Endothelial cell of umbilical vein (primary cell): ENCODE data around the gene FAM237A. TPM values are rescaled to one million over a fixed set of nuclear protein-coding genes. Genes with fewer than 3 reads are reported as not detected.

Experiments used
- BruUV-seq: library from RNA; stranded (reverse); fragments of 400-500 nt; replicated peaks from 2 replicates; lab custom pipeline; 2021; lab: Mats Ljungman, UMichigan
- CTCF ChIA-PET: fragments of 300-600, 350-600 bp; sonication (Branson Sonifier 250); formaldehyde crosslinking; loops from one replicate; lab custom pipeline; 2021; ENCODE audit warnings: antibody characterized with exemption, inconsistent platforms; lab: Charles Lee
- POLR2A ChIA-PET: fragments of 300-600, 350-600 bp; sonication (Branson Sonifier 250); formaldehyde crosslinking; loops from one replicate; lab custom pipeline; 2021; ENCODE audit warnings: antibody characterized with exemption, inconsistent platforms; lab: Charles Lee
- DNase-seq: peaks from one replicate; pipeline ENCODE4 v3.0.0-alpha.2; 2011; ENCODE audit warnings: low read depth, low spot score
- FAIRE-seq: peaks from 2 replicates; lab custom pipeline; 2011; peaks lifted over from hg19 to GRCh38; lab: Jason Lieb, UNC
- H2AFZ ChIP-seq: 2 replicates; pipeline ENCODE4 v1.6.0; 2012; ENCODE audit warnings: low read depth, low read length, control low read depth, inconsistent platforms
- H3K27ac ChIP-seq: 2 replicates; pipeline ENCODE4 v1.5.1; 2011; ENCODE audit warnings: low read depth, mild to moderate bottlenecking, control low read depth, low read length, moderate library complexity; ENCODE audit not compliant: insufficient read depth
- H3K27me3 ChIP-seq, 2 experiments: 2 replicates each; pipeline versions ENCODE4 v1.6.0 to v1.6.1; 2011; ENCODE audit warnings: low read length in 2 of 2, mixed read lengths in 1 of 2; ENCODE audit not compliant: control insufficient read depth in 2 of 2, insufficient read depth in 2 of 2
- H3K36me3 ChIP-seq, 2 experiments: 2 replicates in 1 of 2; 3 replicates in 1 of 2; pipeline ENCODE4 v1.5.1; 2011; ENCODE audit warnings: low read length in 2 of 2, mild to moderate bottlenecking in 1 of 2, moderate library complexity in 1 of 2; ENCODE audit not compliant: control insufficient read depth in 2 of 2, insufficient read depth in 2 of 2; ENCODE audit errors: extremely low read depth in 1 of 2
- H3K4me1 ChIP-seq: 3 replicates; pipeline ENCODE4 v1.5.1; 2011; ENCODE audit warnings: mild to moderate bottlenecking, low read length; ENCODE audit not compliant: control insufficient read depth, insufficient read depth; ENCODE audit errors: extremely low read depth
- H3K4me2 ChIP-seq: 2 replicates; pipeline ENCODE4 v1.6.1; 2011; ENCODE audit warnings: low read length, control low read depth, mixed read lengths; ENCODE audit not compliant: insufficient read depth
- H3K4me3 ChIP-seq, 3 experiments: fragments of 200-600 bp in 1 of 3; sonication (generic), shearing (Covaris generic) in 1 of 3; replicated peaks in 1 of 3; 2 replicates each; pipeline ENCODE4 v1.5.1; 2011 to 2016; ENCODE audit warnings: control low read depth in 3 of 3, low read length in 3 of 3, mild to moderate bottlenecking in 2 of 3, inconsistent platforms in 1 of 3, low read depth in 1 of 3, moderate library complexity in 1 of 3; ENCODE audit not compliant: insufficient read depth in 1 of 3
- H3K79me2 ChIP-seq: 2 replicates; pipeline ENCODE4 v1.6.0; 2012; ENCODE audit warnings: low read length, inconsistent platforms; ENCODE audit not compliant: control insufficient read depth, insufficient read depth
- H3K9ac ChIP-seq: replicated peaks from 2 replicates; pipeline ENCODE3; 2011; ENCODE audit warnings: low read length, control low read depth; ENCODE audit not compliant: insufficient read depth; ENCODE audit errors: extremely low read depth
- H3K9me1 ChIP-seq: replicated peaks from 3 replicates; pipeline ENCODE4 v1.6.0; 2011; ENCODE audit warnings: mild to moderate bottlenecking, low read length; ENCODE audit not compliant: control insufficient read depth, insufficient read depth; ENCODE audit errors: extremely low read depth
- H3K9me3 ChIP-seq: replicated peaks from 2 replicates; pipeline ENCODE4 v1.5.1; 2012; ENCODE audit warnings: low read length, inconsistent platforms; ENCODE audit not compliant: control insufficient read depth, insufficient read depth
- H4K20me1 ChIP-seq: replicated peaks from 2 replicates; pipeline ENCODE3; 2011; ENCODE audit warnings: mild to moderate bottlenecking, low read length; ENCODE audit not compliant: control insufficient read depth, insufficient read depth; ENCODE audit errors: extremely low read depth
- CTCF ChIP-seq, 2 donors: IDR thresholded peaks; 1 replicate in 1 of 2; 2 replicates in 1 of 2; pipeline ENCODE4 v1.5.1; 2011; ENCODE audit warnings: low read length in 2 of 2, mild to moderate bottlenecking in 2 of 2, moderate library complexity in 2 of 2, control low read depth in 1 of 2, inconsistent platforms in 1 of 2, low read depth in 1 of 2; ENCODE audit not compliant: insufficient read depth in 1 of 2; ENCODE audit errors: extremely low read depth in 1 of 2
- EZH2 ChIP-seq: IDR thresholded peaks from 2 replicates; pipeline ENCODE4 v1.6.1; 2012; ENCODE audit warnings: borderline replicate concordance, low read depth, mild to moderate bottlenecking, moderate library complexity, low read length, inconsistent platforms; ENCODE audit not compliant: severe bottlenecking
- FOS ChIP-seq: IDR thresholded peaks from 2 replicates; pipeline ENCODE4 v1.6.1; 2011; ENCODE audit warnings: mild to moderate bottlenecking, low read length, moderate library complexity, borderline replicate concordance; ENCODE audit not compliant: insufficient read depth
- GATA2 ChIP-seq: IDR thresholded peaks from 2 replicates; pipeline ENCODE4 v1.7.0; 2011; ENCODE audit warnings: low read depth, mild to moderate bottlenecking, moderate library complexity, mixed read lengths, low read length; ENCODE audit not compliant: insufficient read length, insufficient read depth
- JUN ChIP-seq: IDR thresholded peaks from 2 replicates; pipeline ENCODE4 v1.6.1; 2011; ENCODE audit warnings: borderline replicate concordance, low read depth; ENCODE audit not compliant: insufficient read length, insufficient read depth
- MAX ChIP-seq: IDR thresholded peaks from 2 replicates; pipeline ENCODE4 v1.6.1; 2011; ENCODE audit not compliant: insufficient read depth, insufficient read length
- MYC ChIP-seq: IDR thresholded peaks from one replicate; pipeline ENCODE4 v1.6.1; 2011; ENCODE audit warnings: mild to moderate bottlenecking, low read depth, low read length
- POLR2A ChIP-seq: IDR thresholded peaks from 2 replicates; pipeline ENCODE4 v1.6.1; 2012; ENCODE audit warnings: low read depth, mild to moderate bottlenecking, control low read depth, low read length
- POLR2AphosphoS5 ChIP-seq: IDR thresholded peaks from 2 replicates; pipeline ENCODE4 v1.6.1; 2012; ENCODE audit warnings: low read depth, mild to moderate bottlenecking, control low read depth, low read length, moderate library complexity; ENCODE audit not compliant: insufficient read depth
- dilution Hi-C: fragments of 300-500 bp; cut with MboI; formaldehyde crosslinking; loops from one replicate; pipeline ENCODE4 v1.15.0; 2019; ENCODE audit warnings: low sequenced_read_pairs; ENCODE audit not compliant: extremely low pct_ligation_motif_present
- intact Hi-C: fragments of 100-400 bp; cut with micrococcal nuclease; formaldehyde crosslinking; loops from one replicate; pipeline ENCODE4 v1.10.0; 2022
- polyA plus RNA-seq, 4 experiments: library from polyadenylated mRNA; depleted of rRNA in 3 of 4; stranded (reverse) in 3 of 4; unstranded in 1 of 4; fragments of >200 nt; gene quantifications; 2 replicates each; pipeline versions ENCODE4 v1.2.1 to v1.2.3, GENCODE V29; 2011 to 2012; ENCODE audit warnings: missing spikeins in 1 of 4
- total RNA-seq: library from RNA; stranded (reverse); gene quantifications from 2 replicates; pipeline ENCODE4 v1.2.3, GENCODE V29; 2021

Gene FAM237A
- total and polyA plus RNA-seq, 2 donors (not counting 3 experiments of a cell fraction or from before 2014, with no cell fraction given) = not detected

GRCh38 chr2:206683546-206683945 is 41.3 kb downstream of the FAM237A start:
- H3K36me3 ChIP-seq = no peaks in the 10 kb centered on the region
- no peak overlapping the region for H3K4me2 ChIP-seq
- no TSS peak for BruUV-seq
- DNase-seq (no peak), FAIRE-seq (no peak)
- H3K9me1 ChIP-seq = no peaks in the 10 kb centered on the region
- no peak overlapping the region for H3K4me3 ChIP-seq
- no peak overlapping the region for H3K27ac ChIP-seq
- H4K20me1 ChIP-seq = no peaks in the 10 kb centered on the region
- no peaks in the 10 kb centered on the region for H3K27me3 ChIP-seq
- no peaks in the 10 kb centered on the region for H3K4me1 ChIP-seq
- intact Hi-C loops (no loop called here), dilution Hi-C loops (no loop called here)
- H3K79me2 ChIP-seq = no peaks in the 10 kb centered on the region
- ChIA-PET CTCF (no interaction called here), POLR2A (no interaction called here)
- no peak for TF ChIP-seq MAX
- H3K9me3 ChIP-seq = no peaks in the 10 kb centered on the region
- H2AFZ ChIP-seq = no peak overlapping the region
- H3K9ac ChIP-seq = no peak overlapping the region

- intact Hi-C loops (no loop called here), dilution Hi-C loops (no loop called here)
- Histone ChIP-seq H3K4me3 (no peak overlapping the region), H3K9me1 (no peaks in the 10 kb centered on the region), H4K20me1 (no peaks in the 10 kb centered on the region), H3K4me2 (no peak overlapping the region), H3K9ac (no peak overlapping the region), H3K9me3 (no peaks in the 10 kb centered on the region), H3K79me2 (no peaks in the 10 kb centered on the region), H2AFZ (no peak overlapping the region), H3K27ac (no peak overlapping the region), H3K27me3 (no peaks in the 10 kb centered on the region), H3K4me1 (no peaks in the 10 kb centered on the region), H3K36me3 (no peaks in the 10 kb centered on the region)
- ChIA-PET POLR2A (no interaction called here), CTCF (interaction anchor here (1.4 kb wide), 1 partner anchor 49 kb away, joined by 3 read pairs; no protein-coding TSS in a partner anchor)
- DNase-seq = no peak
- no TSS peak for BruUV-seq
- TF ChIP-seq EZH2 = no peak
- TF ChIP-seq MYC = no peak
- TF ChIP-seq POLR2AphosphoS5 = no peak
- no peak for TF ChIP-seq POLR2A
- TF ChIP-seq FOS = no peak
- no peak for TF ChIP-seq CTCF (IDR thresholded peaks at IDR 0.05; ENCODE audit: extremely low read depth in 1 of 2, insufficient read depth in 1 of 2, low read depth in 1 of 2, low read length in 2 of 2)
- no peak for TF ChIP-seq JUN
- TF ChIP-seq GATA2 = no peak
- no peak for TF ChIP-seq MAX
- no peak for FAIRE-seq
Observed at GRCh38 chr2:206688453-206688852, 46.2 kb downstream of the FAM237A start.
